GM23248 (cell line): ENCODE measurements around the gene COQ3. TPM values are rescaled to one million over a fixed set of nuclear protein-coding genes. Genes with fewer than 3 reads are reported as not detected.

Experiments
- DNase-seq: peaks from one replicate; pipeline ENCODE4 v3.0.0-alpha.2; 2015
- H2AFZ ChIP-seq: fragments of 200-600 bp; sonication (generic); 2 replicates; pipeline ENCODE4 v1.6.1; 2016; ENCODE audit warnings: antibody characterized with exemption
- H3F3A ChIP-seq: fragments of 200-600 bp; sonication (generic); 2 replicates; pipeline ENCODE4 v1.6.1; 2016; ENCODE audit warnings: mild to moderate bottlenecking, antibody characterized with exemption, mixed run types; ENCODE audit not compliant: insufficient read depth
- H3K27ac ChIP-seq: fragments of 200-600 bp; sonication (generic); 2 replicates; pipeline ENCODE4 v1.5.1; 2016; ENCODE audit warnings: mild to moderate bottlenecking
- H3K27me3 ChIP-seq: fragments of 200-600 bp; sonication (generic); replicated peaks from 2 replicates; pipeline ENCODE4 v1.6.1; 2016; ENCODE audit warnings: mild to moderate bottlenecking; ENCODE audit not compliant: insufficient read depth
- H3K36me3 ChIP-seq: fragments of 200-600 bp; sonication (generic); 2 replicates; pipeline ENCODE4 v1.6.1; 2016; ENCODE audit warnings: low read depth, mild to moderate bottlenecking
- H3K4me1 ChIP-seq: fragments of 200-600 bp; sonication (generic); 2 replicates; pipeline ENCODE4 v1.6.1; 2016; ENCODE audit warnings: mild to moderate bottlenecking; ENCODE audit not compliant: insufficient read depth
- H3K4me2 ChIP-seq: fragments of 200-600 bp; sonication (generic); one replicate; pipeline ENCODE4 v1.6.1; 2016; ENCODE audit warnings: mild to moderate bottlenecking; ENCODE audit not compliant: unreplicated experiment
- H3K4me3 ChIP-seq: fragments of 200-600 bp; sonication (generic); 2 replicates; pipeline ENCODE4 v1.5.1; 2016; ENCODE audit warnings: mild to moderate bottlenecking
- H3K79me2 ChIP-seq: fragments of 200-600 bp; sonication (generic); 2 replicates; pipeline ENCODE4 v1.6.1; 2016; ENCODE audit warnings: mild to moderate bottlenecking; ENCODE audit not compliant: insufficient read depth
- H3K9ac ChIP-seq: fragments of 200-600 bp; sonication (generic); 2 replicates; pipeline ENCODE4 v1.6.1; 2016; ENCODE audit warnings: mild to moderate bottlenecking
- H3K9me2 ChIP-seq: fragments of 200-600 bp; sonication (generic); 2 replicates; pipeline ENCODE4 v1.6.1; 2016; ENCODE audit warnings: mixed run types, mild to moderate bottlenecking, moderate library complexity; ENCODE audit not compliant: insufficient read depth
- H3K9me3 ChIP-seq: fragments of 200-600 bp; sonication (generic); one replicate; pipeline ENCODE4 v1.6.1; 2017; ENCODE audit warnings: low read depth
- H4K20me1 ChIP-seq: fragments of 200-600 bp; sonication (generic); 2 replicates; pipeline ENCODE4 v1.6.0; 2016; ENCODE audit not compliant: insufficient read depth
- EZH2 ChIP-seq: fragments of 200-600 bp; sonication (generic); IDR thresholded peaks from 2 replicates; pipeline ENCODE4 v1.6.1; 2018; ENCODE audit warnings: antibody characterized with exemption, mild to moderate bottlenecking; ENCODE audit not compliant: insufficient read depth, poor library complexity, severe bottlenecking
- EZH2phosphoT487 ChIP-seq: fragments of 200-600 bp; sonication (generic); IDR thresholded peaks from 2 replicates; pipeline ENCODE4 v1.6.1; 2018; ENCODE audit warnings: antibody characterized with exemption, moderate library complexity, mild to moderate bottlenecking, low read depth; ENCODE audit not compliant: insufficient read depth
- WGBS, 2 experiments: methylation state at CpG; one replicate each; pipeline ENCODE4 v1.1.6; 2015 to 2017; ENCODE audit warnings: low lambda C conversion rate in 2 of 2, low coverage in 1 of 2; ENCODE audit errors: missing lambda C conversion rate in 2 of 2; 5-methylcytosine and 5-hydroxymethylcytosine counted together
- in situ Hi-C: fragments of 300-500 bp; cut with MboI; formaldehyde crosslinking; loops from 2 replicates; pipeline ENCODE4 v1.15.0; 2020
- polyA plus RNA-seq: library from polyadenylated mRNA; unstranded; fragments of >200 nt; fragmentation: Nextera tagmentation; extraction: Ambion mirVana; gene quantifications from 2 replicates; pipeline ENCODE4 v1.2.1, GENCODE V29; 2016
- total RNA-seq: library from RNA; depleted of rRNA; stranded (reverse); fragments of >200 nt; shearing (Covaris generic); gene quantifications from 2 replicates; pipeline ENCODE4 v1.2.3, GENCODE V29; 2014

The COQ3 gene
- total and polyA plus RNA-seq, 2 experiments from 2014 or later, result 3.5 to 8.8 TPM

GRCh38 chr6:99369533-99369932 is 24.5 kb downstream of the COQ3 start:
- no peak overlapping the region for H3K4me2 ChIP-seq
- no peaks in the 10 kb centered on the region for H3K4me1 ChIP-seq
- H2AFZ ChIP-seq, result no peak overlapping the region
- in situ Hi-C loops, result no loop called here
- no peak overlapping the region for H3K4me3 ChIP-seq
- TF ChIP-seq EZH2 (no peak), EZH2phosphoT487 (no peak)
- H3K27ac ChIP-seq, result no peak overlapping the region
- no peak for DNase-seq
- H3K9me2 ChIP-seq, result no peaks in the 10 kb centered on the region
- no peaks in the 10 kb centered on the region for H4K20me1 ChIP-seq
- H3K36me3 ChIP-seq, result no peaks in the 10 kb centered on the region
- no peaks in the 10 kb centered on the region for H3K79me2 ChIP-seq
- no peaks in the 10 kb centered on the region for H3F3A ChIP-seq
- no peaks in the 10 kb centered on the region for H3K9me3 ChIP-seq
- no peak overlapping the region for H3K9ac ChIP-seq
- H3K27me3 ChIP-seq, result no peaks in the 10 kb centered on the region

- no peak for DNase-seq
- no peak for TF ChIP-seq EZH2
- TF ChIP-seq EZH2phosphoT487, result no peak
- no peak overlapping the region for H3K4me3 ChIP-seq
- WGBS, 2 experiments, result 93 to 100% methylated on average over 2 of the region's 2 CpGs
- H3K9me2 ChIP-seq, result no peaks in the 10 kb centered on the region
- no peak overlapping the region for H3K4me2 ChIP-seq
- no peaks in the 10 kb centered on the region for H3K79me2 ChIP-seq
- in situ Hi-C loops, result no loop called here
- no peaks in the 10 kb centered on the region for H3K4me1 ChIP-seq
- no peaks in the 10 kb centered on the region for H4K20me1 ChIP-seq
- H2AFZ ChIP-seq, result no peak overlapping the region
- H3F3A ChIP-seq, result no peaks in the 10 kb centered on the region
- H3K9ac ChIP-seq, result no peak overlapping the region
- H3K27me3 ChIP-seq, result no peaks in the 10 kb centered on the region
- H3K27ac ChIP-seq, result no peak overlapping the region
- H3K36me3 ChIP-seq, result no peaks in the 10 kb centered on the region
- no peaks in the 10 kb centered on the region for H3K9me3 ChIP-seq
These were observed 27.1 kb downstream of the COQ3 start for GRCh38 chr6:99366852-99367251.

- Histone ChIP-seq H2AFZ (no peak overlapping the region), H3K4me2 (no peak overlapping the region), H3K9ac (no peak overlapping the region), H3K4me1 (no peaks in the 10 kb centered on the region), H3K9me3 (no peaks in the 10 kb centered on the region), H3K79me2 (no peaks in the 10 kb centered on the region), H3K36me3 (no peaks in the 10 kb centered on the region), H3K27ac (no peak overlapping the region), H3K9me2 (no peaks in the 10 kb centered on the region), H3K4me3 (no peak overlapping the region), H3F3A (no peaks in the 10 kb centered on the region), H4K20me1 (no peaks in the 10 kb centered on the region), H3K27me3 (no peaks in the 10 kb centered on the region)
- no peak for DNase-seq
- WGBS, 2 experiments, result 42% methylated on average over 5 of the region's 5 CpGs
- TF ChIP-seq EZH2phosphoT487, result no peak
- TF ChIP-seq EZH2, result no peak
- in situ Hi-C loops, result no loop called here
These were observed 30.0 kb downstream of the COQ3 start for GRCh38 chr6:99364026-99364425.

GRCh38 chr6:99362678-99363268 is 31.2 kb downstream of the COQ3 start:
- Histone ChIP-seq H3K79me2 (no peaks in the 10 kb centered on the region), H3K4me2 (no peak overlapping the region), H3K4me1 (no peaks in the 10 kb centered on the region), H4K20me1 (no peaks in the 10 kb centered on the region), H3K9ac (no peak overlapping the region), H3K27ac (no peak overlapping the region), H3K36me3 (no peaks in the 10 kb centered on the region), H3K9me2 (no peaks in the 10 kb centered on the region), H3F3A (no peaks in the 10 kb centered on the region), H3K27me3 (no peaks in the 10 kb centered on the region), H3K4me3 (no peak overlapping the region), H3K9me3 (no peaks in the 10 kb centered on the region), H2AFZ (no peak overlapping the region)
- no peak for TF ChIP-seq EZH2
- TF ChIP-seq EZH2phosphoT487, result no peak
- in situ Hi-C loops, result no loop called here
- 53 to 55% methylated on average over 1 of the region's 1 CpG for WGBS, 2 experiments
- DNase-seq, result no peak

- H3K79me2 ChIP-seq, result no peaks in the 10 kb centered on the region
- WGBS, 2 experiments, result 12 to 13% methylated on average over 1 of the region's 1 CpG
- in situ Hi-C loops, result no loop called here
- no peaks in the 10 kb centered on the region for H3K4me1 ChIP-seq
- no peak overlapping the region for H3K27ac ChIP-seq
- H4K20me1 ChIP-seq, result no peaks in the 10 kb centered on the region
- H3K4me2 ChIP-seq, result no peak overlapping the region
- H3K9me2 ChIP-seq, result no peaks in the 10 kb centered on the region
- no peak overlapping the region for H2AFZ ChIP-seq
- H3K4me3 ChIP-seq, result no peak overlapping the region
- no peak for DNase-seq
- H3K9me3 ChIP-seq, result no peaks in the 10 kb centered on the region
- no peaks in the 10 kb centered on the region for H3K36me3 ChIP-seq
- no peaks in the 10 kb centered on the region for H3F3A ChIP-seq
- H3K27me3 ChIP-seq, result no peaks in the 10 kb centered on the region
- H3K9ac ChIP-seq, result no peak overlapping the region
- no peak for TF ChIP-seq EZH2
- no peak for TF ChIP-seq EZH2phosphoT487
These were observed 34.2 kb downstream of the COQ3 start for GRCh38 chr6:99359800-99360199.
